Neural progenitor cell (in vitro differentiated cells): ENCODE data around the gene SOHLH2.

Source experiments
- CTCF ChIP-seq: fragments of 200-600 bp; sonication (generic); IDR thresholded peaks from 2 replicates; pipeline ENCODE4 v1.5.1; 2017; ENCODE audit warnings: antibody characterized with exemption, mild to moderate bottlenecking
- EZH2 ChIP-seq: fragments of 200-600 bp; sonication (generic); IDR thresholded peaks from 2 replicates; pipeline ENCODE4 v1.6.1; 2017; ENCODE audit warnings: antibody characterized with exemption, mild to moderate bottlenecking, moderate library complexity
- EZH2phosphoT487 ChIP-seq: fragments of 200-600 bp; sonication (generic); IDR thresholded peaks from 2 replicates; pipeline ENCODE4 v1.6.1; 2017; ENCODE audit warnings: antibody characterized with exemption

GRCh38 chr13:36174923-36175322 is 39.4 kb downstream of the SOHLH2 start:
- TF ChIP-seq CTCF (no peak), EZH2 (no peak), EZH2phosphoT487 (no peak)
